Astrocyte (in vitro differentiated cells and primary cell): ENCODE results near the gene RAPGEF6. TPM values are rescaled to one million over a fixed set of nuclear protein-coding genes. Genes with fewer than 3 reads are reported as not detected.
"Not testable (repeated sequence)": the region's sequence is repeated elsewhere in the genome, so short reads cannot be mapped to it uniquely, and the experiment has no call there.

ENCODE experiments used
- DNase-seq: peaks from one replicate; pipeline ENCODE4 v3.0.0-alpha.2; 2010; ENCODE audit warnings: low read depth
- FAIRE-seq: peaks from 2 replicates; lab custom pipeline; 2011; peaks lifted over from hg19 to GRCh38; lab: Jason Lieb, UNC
- H2AFZ ChIP-seq: 2 replicates; pipeline ENCODE4 v1.6.0; 2012; ENCODE audit warnings: low read depth, low read length, inconsistent platforms
- H3K27ac ChIP-seq: 2 replicates; pipeline ENCODE4 v1.5.1; 2011; ENCODE audit warnings: low read depth, low read length, inconsistent platforms
- H3K27me3 ChIP-seq: 2 replicates; pipeline ENCODE4 v1.6.0; 2011; ENCODE audit warnings: low read length, inconsistent platforms; ENCODE audit not compliant: insufficient read depth
- H3K36me3 ChIP-seq: 2 replicates; pipeline ENCODE4 v1.5.1; 2011; ENCODE audit warnings: low read length, inconsistent platforms; ENCODE audit not compliant: insufficient read depth
- H3K4me1 ChIP-seq: 2 replicates; pipeline ENCODE4 v1.5.1; 2011; ENCODE audit warnings: low read length, inconsistent platforms; ENCODE audit not compliant: insufficient read depth
- H3K4me2 ChIP-seq: 2 replicates; pipeline ENCODE4 v1.6.0; 2012; ENCODE audit warnings: low read length, inconsistent platforms
- H3K4me3 ChIP-seq: 2 replicates; pipeline ENCODE4 v1.5.1; 2011; ENCODE audit warnings: low read depth, mild to moderate bottlenecking, low read length, inconsistent platforms; ENCODE audit not compliant: insufficient read depth
- H3K79me2 ChIP-seq: 2 replicates; pipeline ENCODE4 v1.6.0; 2012; ENCODE audit warnings: mild to moderate bottlenecking, low read length, inconsistent platforms; ENCODE audit not compliant: insufficient read depth
- H3K9ac ChIP-seq: 2 replicates; pipeline ENCODE4 v1.6.0; 2012; ENCODE audit warnings: mild to moderate bottlenecking, low read length, inconsistent platforms
- H3K9me3 ChIP-seq: 2 replicates; pipeline ENCODE4 v1.5.1; 2012; ENCODE audit warnings: low read depth, mild to moderate bottlenecking, low read length, inconsistent platforms; ENCODE audit not compliant: insufficient read depth
- H4K20me1 ChIP-seq: 2 replicates; pipeline ENCODE4 v1.6.0; 2012; ENCODE audit warnings: low read length, inconsistent platforms; ENCODE audit not compliant: insufficient read depth
- H3K27ac Mint-ChIP-seq: one replicate; pipeline ENCODE4 v1.8.0; 2021; ENCODE audit warnings: mild to moderate bottlenecking, mixed read lengths; ENCODE audit not compliant: unreplicated experiment
- H3K27me3 Mint-ChIP-seq: one replicate; pipeline ENCODE4 v1.8.0; 2021; ENCODE audit warnings: low read depth, mixed read lengths; ENCODE audit not compliant: unreplicated experiment
- H3K36me3 Mint-ChIP-seq: one replicate; pipeline ENCODE4 v1.8.0; 2021; ENCODE audit warnings: low read depth, mixed read lengths; ENCODE audit not compliant: unreplicated experiment
- H3K4me1 Mint-ChIP-seq: one replicate; pipeline ENCODE4 v1.8.0; 2021; ENCODE audit warnings: low read depth, mixed read lengths; ENCODE audit not compliant: unreplicated experiment
- H3K4me3 Mint-ChIP-seq: one replicate; pipeline ENCODE4 v1.8.0; 2021; ENCODE audit warnings: mild to moderate bottlenecking, moderate library complexity, mixed read lengths; ENCODE audit not compliant: unreplicated experiment
- H3K9me3 Mint-ChIP-seq: one replicate; pipeline ENCODE4 v1.8.0; 2021; ENCODE audit warnings: mild to moderate bottlenecking, mixed read lengths; ENCODE audit not compliant: unreplicated experiment
- CTCF ChIP-seq: IDR thresholded peaks from 2 replicates; pipeline ENCODE4 v1.5.1; 2011; ENCODE audit warnings: low read depth, mild to moderate bottlenecking, inconsistent platforms, low read length, moderate library complexity; ENCODE audit not compliant: insufficient read depth
- EZH2 ChIP-seq: IDR thresholded peaks from 2 replicates; pipeline ENCODE4 v1.6.1; 2012; ENCODE audit warnings: mild to moderate bottlenecking, low read length, inconsistent platforms; ENCODE audit not compliant: insufficient read depth
- total RNA-seq: library from RNA; stranded (reverse); gene quantifications from 2 replicates; pipeline ENCODE4 v1.2.1, GENCODE V29; 2021

The RAPGEF6 gene
- total RNA-seq, 1 donor from 2014 or later, result 14.9 TPM

GRCh38 chr5:131406076-131406475 is 229.0 kb downstream of the RAPGEF6 start:
- Histone ChIP-seq H4K20me1 (no peaks in the 10 kb centered on the region), H2AFZ (no peak overlapping the region), H3K4me2 (no peak overlapping the region), H3K9me3 (no peaks in the 10 kb centered on the region), H3K79me2 (no peaks in the 10 kb centered on the region), H3K4me1 (no peaks in the 10 kb centered on the region), H3K36me3 (peaks cover 6% of the 10 kb centered on the region), H3K27me3 (no peaks in the 10 kb centered on the region), H3K27ac (no peak overlapping the region), H3K4me3 (no peak overlapping the region), H3K9ac (no peak overlapping the region)
- Mint-ChIP-seq H3K27ac (no peak overlapping the region), H3K36me3 (peaks cover 25% of the 10 kb centered on the region), H3K9me3 (peaks cover 17% of the 10 kb centered on the region), H3K4me3 (no peak overlapping the region), H3K27me3 (no peaks in the 10 kb centered on the region), H3K4me1 (no peaks in the 10 kb centered on the region)
- no peak for FAIRE-seq
- no peak for TF ChIP-seq EZH2
- TF ChIP-seq CTCF, result no peak
- DNase-seq, result no peak

GRCh38 chr5:131405674-131406073 is 229.4 kb downstream of the RAPGEF6 start:
- Mint-ChIP-seq H3K9me3 (peaks cover 20% of the 10 kb centered on the region), H3K4me1 (no peaks in the 10 kb centered on the region), H3K4me3 (no peak overlapping the region), H3K36me3 (peaks cover 27% of the 10 kb centered on the region), H3K27me3 (no peaks in the 10 kb centered on the region), H3K27ac (no peak overlapping the region)
- DNase-seq (no peak), FAIRE-seq (no peak)
- Histone ChIP-seq H3K36me3 (peaks cover 6% of the 10 kb centered on the region), H3K9ac (no peak overlapping the region), H3K4me3 (no peak overlapping the region), H3K79me2 (no peaks in the 10 kb centered on the region), H2AFZ (no peak overlapping the region), H4K20me1 (no peaks in the 10 kb centered on the region), H3K27ac (no peak overlapping the region), H3K27me3 (no peaks in the 10 kb centered on the region), H3K4me1 (no peaks in the 10 kb centered on the region), H3K4me2 (no peak overlapping the region), H3K9me3 (no peaks in the 10 kb centered on the region)
- TF ChIP-seq EZH2 (no peak), CTCF (no peak)

GRCh38 chr5:131400585-131400984 is 234.4 kb downstream of the RAPGEF6 start:
- Histone ChIP-seq H2AFZ (no peak overlapping the region), H3K9me3 (no peaks in the 10 kb centered on the region), H3K27me3 (no peaks in the 10 kb centered on the region), H3K79me2 (no peaks in the 10 kb centered on the region), H3K27ac (no peak overlapping the region), H3K4me2 (no peak overlapping the region), H3K9ac (no peak overlapping the region), H3K4me3 (no peak overlapping the region), H3K36me3 (no peaks in the 10 kb centered on the region), H4K20me1 (no peaks in the 10 kb centered on the region), H3K4me1 (no peaks in the 10 kb centered on the region)
- Mint-ChIP-seq H3K4me3 (no peak overlapping the region), H3K4me1 (no peaks in the 10 kb centered on the region), H3K27ac (no peak overlapping the region), H3K27me3 (no peaks in the 10 kb centered on the region), H3K36me3 (peaks cover 20% of the 10 kb centered on the region), H3K9me3 (peaks cover 18% of the 10 kb centered on the region)
- no peak for FAIRE-seq
- no peak for DNase-seq
- TF ChIP-seq CTCF (no peak), EZH2 (no peak)

GRCh38 chr5:131399007-131399406 is 236.0 kb downstream of the RAPGEF6 start:
- FAIRE-seq, H3K79me2 ChIP-seq, H4K20me1 ChIP-seq, H2AFZ ChIP-seq, H3K36me3 ChIP-seq, H3K4me3 ChIP-seq, H3K9me3 ChIP-seq, H3K27ac ChIP-seq, H3K4me2 ChIP-seq, DNase-seq, H3K27me3 Mint-ChIP-seq, H3K27me3 ChIP-seq, H3K4me3 Mint-ChIP-seq, H3K27ac Mint-ChIP-seq, H3K4me1 Mint-ChIP-seq, H3K4me1 ChIP-seq, H3K9ac ChIP-seq: not testable (repeated sequence)
- Mint-ChIP-seq H3K9me3 (peaks cover 18% of the 10 kb centered on the region), H3K36me3 (peaks cover 26% of the 10 kb centered on the region)
